CD4-positive, alpha-beta T cell (primary cell): ENCODE measurements around the gene PPP1R13B. TPM values are rescaled to one million over a fixed set of nuclear protein-coding genes. Genes with fewer than 3 reads are reported as not detected.

Experiments
- ATAC-seq: fragments of 200-7000 bp; cut with Tn5 transposase; one replicate; pipeline ENCODE4 v1.10.0; 2022; ENCODE audit warnings: mild to moderate bottlenecking; ENCODE audit not compliant: poor library complexity
- CTCF ChIA-PET: fragments of 350-600 bp; sonication (Branson Sonifier 250); formaldehyde crosslinking; loops from one replicate; lab custom pipeline; 2021; ENCODE audit warnings: antibody characterized with exemption, inconsistent platforms; lab: Charles Lee
- POLR2A ChIA-PET: fragments of 350-600 bp; sonication (Branson Sonifier 250); formaldehyde crosslinking; loops from one replicate; lab custom pipeline; 2021; ENCODE audit warnings: antibody characterized with exemption, inconsistent platforms; lab: Charles Lee
- DNase-seq, 14 experiments: peaks; one replicate each; pipeline ENCODE4 v3.0.0-alpha.2; 2013 to 2020; ENCODE audit warnings: mixed read lengths in 2 of 14
- H3K27ac ChIP-seq, 2 donors: one replicate each; pipeline versions ENCODE4 v1.5.1 to v1.7.0; 2013; ENCODE audit warnings: low read length in 2 of 2, low read depth in 1 of 2, mild to moderate bottlenecking in 1 of 2
- H3K27me3 ChIP-seq, 2 experiments: 1 replicate in 1 of 2; 2 replicates in 1 of 2; pipeline versions ENCODE4 v1.6.1 to v1.7.0; 2013; ENCODE audit warnings: low read length in 2 of 2, control low read depth in 1 of 2, mild to moderate bottlenecking in 1 of 2, moderate library complexity in 1 of 2; ENCODE audit not compliant: insufficient read depth in 2 of 2, control insufficient read depth in 1 of 2
- H3K36me3 ChIP-seq: one replicate; pipeline ENCODE4 v1.6.1; 2013; ENCODE audit warnings: low read length, control low read depth; ENCODE audit not compliant: insufficient read depth
- H3K4me1 ChIP-seq: one replicate; pipeline ENCODE4 v1.6.1; 2013; ENCODE audit warnings: low read length, control low read depth; ENCODE audit not compliant: insufficient read depth
- H3K4me3 ChIP-seq: one replicate; pipeline ENCODE4 v1.5.1; 2013; ENCODE audit warnings: mild to moderate bottlenecking, low read length, moderate library complexity
- H3K9me3 ChIP-seq, 2 experiments: 1 replicate in 1 of 2; 2 replicates in 1 of 2; pipeline versions ENCODE4 v1.6.1 to v1.7.0; 2013; ENCODE audit warnings: low read length in 2 of 2, mild to moderate bottlenecking in 2 of 2, control low read depth in 1 of 2, moderate library complexity in 1 of 2; ENCODE audit not compliant: control insufficient read depth in 1 of 2, insufficient read depth in 1 of 2
- H3K27ac Mint-ChIP-seq: one replicate; pipeline ENCODE4 v1.8.0; 2020; ENCODE audit warnings: mixed read lengths
- H3K27me3 Mint-ChIP-seq: one replicate; pipeline ENCODE4 v1.8.0; 2021; ENCODE audit warnings: mixed read lengths
- H3K36me3 Mint-ChIP-seq: one replicate; pipeline ENCODE4 v1.8.0; 2021; ENCODE audit warnings: low read depth, mixed read lengths
- H3K4me1 Mint-ChIP-seq: one replicate; pipeline ENCODE4 v1.8.0; 2021; ENCODE audit warnings: low read depth, mixed read lengths
- H3K4me3 Mint-ChIP-seq: one replicate; pipeline ENCODE4 v1.8.0; 2020; ENCODE audit warnings: mild to moderate bottlenecking, mixed read lengths
- H3K9me3 Mint-ChIP-seq: one replicate; pipeline ENCODE4 v1.8.0; 2020; ENCODE audit warnings: mixed read lengths
- CTCF ChIP-seq: fragments of 200-600 bp; IDR thresholded peaks from one replicate; pipeline ENCODE4 v1.8.0; 2022; ENCODE audit warnings: antibody characterized with exemption, mild to moderate bottlenecking
- intact Hi-C, 2 experiments: fragments of 100-400 bp; cut with DNase I in 1 of 2; cut with micrococcal nuclease in 1 of 2; formaldehyde crosslinking; loops; one replicate each; pipeline versions ENCODE4 v1.15.1 to v1.9.0; 2023 to 2025; cut with DNase I, micrococcal nuclease
- total RNA-seq, 174 experiments: library from RNA in 2 of 174; stranded (reverse) in 2 of 174; gene quantifications; one replicate each; pipeline ENCODE4 v1.2.3 and lab custom pipeline; 2021 to 2026

PPP1R13B gene
- total RNA-seq, 2 experiments from 2014 or later, result 14.3 to 14.4 TPM

- Histone ChIP-seq H3K27me3 (no peaks in the 10 kb centered on the region), H3K9me3 (no peaks in the 10 kb centered on the region), H3K27ac (no peak overlapping the region), H3K4me1 (no peaks in the 10 kb centered on the region), H3K36me3 (no peaks in the 10 kb centered on the region), H3K4me3 (no peak overlapping the region)
- DNase-seq, result no peak
- no peak for ATAC-seq
- Mint-ChIP-seq H3K27ac (no peak overlapping the region), H3K4me1 (no peaks in the 10 kb centered on the region), H3K36me3 (peaks cover 21% of the 10 kb centered on the region), H3K27me3 (no peaks in the 10 kb centered on the region), H3K9me3 (no peaks in the 10 kb centered on the region), H3K4me3 (no peak overlapping the region)
- CTCF ChIA-PET, result no interaction called here
- intact Hi-C loops, result no loop called here
- POLR2A ChIA-PET, result no interaction called here
- no peak for TF ChIP-seq CTCF
Observed at GRCh38 chr14:103765526-103765925, 81.8 kb downstream of the PPP1R13B start.

GRCh38 chr14:103763730-103764488 lies 83.5 kb downstream of the PPP1R13B start:
- Histone ChIP-seq H3K4me3 (no peak overlapping the region), H3K9me3 (no peaks in the 10 kb centered on the region), H3K4me1 (no peaks in the 10 kb centered on the region), H3K27ac (no peak overlapping the region), H3K27me3 (no peaks in the 10 kb centered on the region), H3K36me3 (no peaks in the 10 kb centered on the region)
- Mint-ChIP-seq H3K27ac (no peak overlapping the region), H3K36me3 (peaks cover 19% of the 10 kb centered on the region), H3K4me3 (no peak overlapping the region), H3K4me1 (no peaks in the 10 kb centered on the region), H3K27me3 (no peaks in the 10 kb centered on the region), H3K9me3 (no peaks in the 10 kb centered on the region)
- POLR2A ChIA-PET, result no interaction called here
- CTCF ChIA-PET, result no interaction called here
- DNase-seq (peak in 1 of 14 experiments; percentile 16), ATAC-seq (no peak)
- no peak for TF ChIP-seq CTCF
- intact Hi-C loops, result no loop called here

GRCh38 chr14:103762541-103762940 lies 84.8 kb downstream of the PPP1R13B start:
- POLR2A ChIA-PET, result no interaction called here
- H3K27me3 ChIP-seq, result no peaks in the 10 kb centered on the region
- no peaks in the 10 kb centered on the region for H3K27me3 Mint-ChIP-seq
- H3K36me3 ChIP-seq, result no peaks in the 10 kb centered on the region
- DNase-seq (no peak), ATAC-seq (no peak)
- no peak overlapping the region for H3K27ac Mint-ChIP-seq
- H3K4me1 ChIP-seq, result no peaks in the 10 kb centered on the region
- no peak for TF ChIP-seq CTCF
- peaks cover 19% of the 10 kb centered on the region for H3K36me3 Mint-ChIP-seq
- H3K27ac ChIP-seq, result no peak overlapping the region
- intact Hi-C loops, result no loop called here
- no peaks in the 10 kb centered on the region for H3K9me3 ChIP-seq
- no peak overlapping the region for H3K4me3 ChIP-seq
- no peaks in the 10 kb centered on the region for H3K4me1 Mint-ChIP-seq
- H3K4me3 Mint-ChIP-seq, result no peak overlapping the region
- CTCF ChIA-PET, result no interaction called here
- no peaks in the 10 kb centered on the region for H3K9me3 Mint-ChIP-seq
